GM18519 (cell line): Measurements from ENCODE around the gene LRR1.
"Not testable (repeated sequence)": the region's sequence is repeated elsewhere in the genome, so short reads cannot be mapped to it uniquely, and the experiment has no call there.

Experiments
- ATAC-seq: cut with Tn5 transposase; IDR thresholded peaks from one replicate; pipeline ENCODE4 v1.9.1; 2021; ENCODE audit warnings: mild to moderate bottlenecking, moderate library complexity; ENCODE audit not compliant: unreplicated experiment, low FRiP score

Gene LRR1

GRCh38 chr14:49585803-49586672 lies 12.7 kb upstream of the LRR1 start, which contains the start of gene RPS29:
TSS of gene RPS29 (minus strand) at chr14:49586380. CDS start at chr14:49586346, 34 bp downstream.
- ATAC-seq = peak; percentile 86

GRCh38 chr14:49586673-49587460 lies 11.9 kb upstream of the LRR1 start:
- ATAC-seq = peak; percentile 26

- no peak for ATAC-seq
Measured at GRCh38 chr14:49589387-49589786, 9.4 kb upstream of the LRR1 start.

- no peak for ATAC-seq
Measured at GRCh38 chr14:49593016-49593415, 5.7 kb upstream of the LRR1 start.

- ATAC-seq = peak; percentile 30
Measured at GRCh38 chr14:49594347-49595091, 4.2 kb upstream of the LRR1 start.

GRCh38 chr14:49598189-49598484 lies 603 bp upstream of the LRR1 start:
- ATAC-seq = no peak

GRCh38 chr14:49607583-49607982 lies 8.8 kb downstream of the LRR1 start:
- ATAC-seq = no peak

- no peak for ATAC-seq
Measured at GRCh38 chr14:49612251-49612650, 13.5 kb downstream of the LRR1 start.

- ATAC-seq = no peak
Measured at GRCh38 chr14:49612671-49613070, 13.9 kb downstream of the LRR1 start.

- ATAC-seq = no peak
Measured at GRCh38 chr14:49614196-49614595, 15.5 kb downstream of the LRR1 start.

GRCh38 chr14:49615776-49616175 lies 17.0 kb downstream of the LRR1 start:
- no peak for ATAC-seq

GRCh38 chr14:49617852-49618519 lies 19.2 kb downstream of the LRR1 start:
- ATAC-seq = no peak

- ATAC-seq = not testable (repeated sequence)
Measured at GRCh38 chr14:49619273-49619672, 20.5 kb downstream of the LRR1 start.

- no peak for ATAC-seq
Measured at GRCh38 chr14:49619730-49620129, 21.0 kb downstream of the LRR1 start.

- peak; percentile 86 for ATAC-seq
Measured at GRCh38 chr14:49620182-49621113, 21.7 kb downstream of the LRR1 start, which contains the start of the genes MGAT2 and RPL36AL. TSS of gene MGAT2 (plus strand) at chr14:49620799. CDS start at chr14:49621269, 470 bp downstream. TSS of gene RPL36AL (minus strand) at chr14:49620626. CDS start at chr14:49619104, 1,522 bp downstream.

GRCh38 chr14:49621114-49621881 lies 22.6 kb downstream of the LRR1 start:
- no peak for ATAC-seq

- ATAC-seq = no peak
Measured at GRCh38 chr14:49622022-49622607, 23.4 kb downstream of the LRR1 start.

GRCh38 chr14:49623387-49623786 lies 24.6 kb downstream of the LRR1 start:
- ATAC-seq = no peak
